Left ventricle myocardium inferior (tissue), 1 donor: ENCODE data around the gene GDF7. TPM values are rescaled to one million over a fixed set of nuclear protein-coding genes. Genes with fewer than 3 reads are reported as not detected.
"Not testable (repeated sequence)": the region's sequence is repeated elsewhere in the genome, so short reads cannot be mapped to it uniquely, and the experiment has no call there.

Experiments
- DNase-seq: peaks from one replicate; pipeline ENCODE4 v3.0.0-alpha.2; 2020
- H3K27ac ChIP-seq: fragments of 200-600 bp; replicated peaks from 2 replicates; pipeline ENCODE4 v1.8.0; 2021
- H3K27me3 ChIP-seq: fragments of 200-600 bp; 2 replicates; pipeline ENCODE4 v1.8.0; 2021; ENCODE audit warnings: low read depth
- H3K36me3 ChIP-seq: fragments of 200-600 bp; 2 replicates; pipeline ENCODE4 v1.8.0; 2021
- H3K4me1 ChIP-seq: fragments of 200-600 bp; 2 replicates; pipeline ENCODE4 v1.8.0; 2021
- H3K4me3 ChIP-seq: fragments of 200-600 bp; 2 replicates; pipeline ENCODE4 v1.8.0; 2021; ENCODE audit warnings: mild to moderate bottlenecking, moderate library complexity
- H3K9me3 ChIP-seq: fragments of 200-600 bp; replicated peaks from 2 replicates; pipeline ENCODE4 v1.8.0; 2021
- intact Hi-C: fragments of 100-400 bp; cut with micrococcal nuclease; formaldehyde crosslinking; loops from one replicate; pipeline ENCODE4 v1.11.0; 2022
- total RNA-seq: library from RNA; stranded (reverse); fragmentation: NEBNext Ultra II Directional; extraction: Animal tissue kit (Norgen Biotek cat#: 25700); gene quantifications from one replicate; pipeline ENCODE4 v1.2.1, GENCODE V29; 2021
- TF ChIP-seq, protein P1 (sequence below): fragments of 200-600 bp; IDR thresholded peaks from 2 replicates; pipeline ENCODE4 v1.8.0; 2021; ENCODE audit warnings: antibody characterized with exemption, mild to moderate bottlenecking, borderline replicate concordance
- donor health status: DM: no; HTN: yes; CAD: no; lungs with severe emphysema.

GDF7 gene
- total RNA-seq, 1 donor from 2014 or later = 0.58 TPM

- intact Hi-C loops = no loop called here
- H3K36me3 ChIP-seq = no peaks in the 10 kb centered on the region
- H3K27ac ChIP-seq = no peak overlapping the region
- H3K27me3 ChIP-seq = no peaks in the 10 kb centered on the region
- H3K4me1 ChIP-seq = peaks cover under 1% of the 10 kb centered on the region
- TF ChIP-seq, protein P1, sequence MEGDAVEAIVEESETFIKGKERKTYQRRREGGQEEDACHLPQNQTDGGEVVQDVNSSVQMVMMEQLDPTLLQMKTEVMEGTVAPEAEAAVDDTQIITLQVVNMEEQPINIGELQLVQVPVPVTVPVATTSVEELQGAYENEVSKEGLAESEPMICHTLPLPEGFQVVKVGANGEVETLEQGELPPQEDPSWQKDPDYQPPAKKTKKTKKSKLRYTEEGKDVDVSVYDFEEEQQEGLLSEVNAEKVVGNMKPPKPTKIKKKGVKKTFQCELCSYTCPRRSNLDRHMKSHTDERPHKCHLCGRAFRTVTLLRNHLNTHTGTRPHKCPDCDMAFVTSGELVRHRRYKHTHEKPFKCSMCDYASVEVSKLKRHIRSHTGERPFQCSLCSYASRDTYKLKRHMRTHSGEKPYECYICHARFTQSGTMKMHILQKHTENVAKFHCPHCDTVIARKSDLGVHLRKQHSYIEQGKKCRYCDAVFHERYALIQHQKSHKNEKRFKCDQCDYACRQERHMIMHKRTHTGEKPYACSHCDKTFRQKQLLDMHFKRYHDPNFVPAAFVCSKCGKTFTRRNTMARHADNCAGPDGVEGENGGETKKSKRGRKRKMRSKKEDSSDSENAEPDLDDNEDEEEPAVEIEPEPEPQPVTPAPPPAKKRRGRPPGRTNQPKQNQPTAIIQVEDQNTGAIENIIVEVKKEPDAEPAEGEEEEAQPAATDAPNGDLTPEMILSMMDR = no peak
- H3K4me3 ChIP-seq = no peak overlapping the region
- H3K9me3 ChIP-seq = no peaks in the 10 kb centered on the region
- DNase-seq = no peak
Observed at GRCh38 chr2:20704886-20705285, 37.9 kb downstream of the GDF7 start.

- Histone ChIP-seq H3K9me3 (no peaks in the 10 kb centered on the region), H3K36me3 (no peaks in the 10 kb centered on the region), H3K27me3 (no peaks in the 10 kb centered on the region), H3K4me3 (no peak overlapping the region), H3K27ac (no peak overlapping the region), H3K4me1 (no peaks in the 10 kb centered on the region)
- TF ChIP-seq, protein P1 = no peak
- intact Hi-C loops = no loop called here
- no peak for DNase-seq
Observed at GRCh38 chr2:20706217-20706616, 39.3 kb downstream of the GDF7 start.

- H3K36me3 ChIP-seq = no peaks in the 10 kb centered on the region
- H3K9me3 ChIP-seq = no peaks in the 10 kb centered on the region
- intact Hi-C loops = no loop called here
Observed at GRCh38 chr2:20706786-20707185, 39.8 kb downstream of the GDF7 start.

GRCh38 chr2:20707601-20708000 is 40.7 kb downstream of the GDF7 start:
- TF ChIP-seq, protein P1 = no peak
- Histone ChIP-seq H3K27me3 (no peaks in the 10 kb centered on the region), H3K4me3 (no peak overlapping the region), H3K27ac (no peak overlapping the region), H3K4me1 (no peaks in the 10 kb centered on the region), H3K36me3 (no peaks in the 10 kb centered on the region), H3K9me3 (no peaks in the 10 kb centered on the region)
- DNase-seq = no peak
- intact Hi-C loops = no loop called here

More at GRCh38 chr2:20706786-20707185, 39.8 kb downstream of the GDF7 start:
- no peaks in the 10 kb centered on the region for H3K4me1 ChIP-seq
- TF ChIP-seq, protein P1 = no peak
- no peaks in the 10 kb centered on the region for H3K27me3 ChIP-seq
- no peak overlapping the region for H3K4me3 ChIP-seq
- no peak for DNase-seq
- no peak overlapping the region for H3K27ac ChIP-seq

GRCh38 chr2:20711641-20712040 is 44.7 kb downstream of the GDF7 start:
- H3K9me3 ChIP-seq, H3K4me3 ChIP-seq, H3K27ac ChIP-seq, H3K36me3 ChIP-seq, H3K4me1 ChIP-seq, H3K27me3 ChIP-seq, intact Hi-C loops, DNase-seq: not testable (repeated sequence)

DNA sequence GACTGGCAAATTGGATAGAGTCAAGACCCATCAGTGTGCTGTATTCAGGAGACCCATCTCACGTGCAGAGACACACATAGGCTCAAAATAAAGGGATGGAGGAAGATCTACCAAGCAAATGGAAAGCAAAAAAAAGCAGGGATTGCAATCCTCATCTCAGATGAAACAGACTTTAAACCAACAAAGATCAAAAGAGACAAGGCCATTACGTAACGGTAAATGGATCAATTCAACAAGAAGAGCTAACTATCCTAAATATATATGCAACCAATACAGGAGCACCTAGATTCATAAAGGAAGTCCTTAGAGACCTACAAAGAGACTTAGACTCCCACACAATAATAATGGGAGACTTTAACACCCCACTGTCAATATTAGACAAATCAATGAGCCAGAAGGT is 46.6 kb downstream of the GDF7 start:
- intact Hi-C loops, H3K27me3 ChIP-seq, H3K4me3 ChIP-seq, DNase-seq, H3K4me1 ChIP-seq, H3K27ac ChIP-seq, H3K36me3 ChIP-seq: not testable (repeated sequence)
- H3K9me3 ChIP-seq = peaks cover 22% of the 10 kb centered on the region

- H3K4me1 ChIP-seq, H3K27me3 ChIP-seq, H3K27ac ChIP-seq, intact Hi-C loops, H3K36me3 ChIP-seq, H3K4me3 ChIP-seq, DNase-seq: not testable (repeated sequence)
- H3K9me3 ChIP-seq = peaks cover 28% of the 10 kb centered on the region
Observed at GRCh38 chr2:20714412-20714811, 47.5 kb downstream of the GDF7 start.

GRCh38 chr2:20716164-20716563 is 49.2 kb downstream of the GDF7 start:
- H3K36me3 ChIP-seq, H3K27me3 ChIP-seq, H3K27ac ChIP-seq, H3K4me3 ChIP-seq, intact Hi-C loops, DNase-seq, H3K4me1 ChIP-seq: not testable (repeated sequence)
- peaks cover 40% of the 10 kb centered on the region for H3K9me3 ChIP-seq
